Endothelial cell of umbilical vein (primary cell): ENCODE measurements around the gene HCFC1. TPM values are rescaled to one million over a fixed set of nuclear protein-coding genes. Genes with fewer than 3 reads are reported as not detected.

ENCODE experiments used
- BruUV-seq: library from RNA; stranded (reverse); fragments of 400-500 nt; replicated peaks from 2 replicates; lab custom pipeline; 2021; lab: Mats Ljungman, UMichigan
- CTCF ChIA-PET: fragments of 300-600, 350-600 bp; sonication (Branson Sonifier 250); formaldehyde crosslinking; loops from one replicate; lab custom pipeline; 2021; ENCODE audit warnings: antibody characterized with exemption, inconsistent platforms; lab: Charles Lee
- POLR2A ChIA-PET: fragments of 300-600, 350-600 bp; sonication (Branson Sonifier 250); formaldehyde crosslinking; loops from one replicate; lab custom pipeline; 2021; ENCODE audit warnings: antibody characterized with exemption, inconsistent platforms; lab: Charles Lee
- DNase-seq: peaks from one replicate; pipeline ENCODE4 v3.0.0-alpha.2; 2011; ENCODE audit warnings: low read depth, low spot score
- FAIRE-seq: peaks from 2 replicates; lab custom pipeline; 2011; peaks lifted over from hg19 to GRCh38; lab: Jason Lieb, UNC
- H2AFZ ChIP-seq: 2 replicates; pipeline ENCODE4 v1.6.0; 2012; ENCODE audit warnings: low read depth, low read length, control low read depth, inconsistent platforms
- H3K27ac ChIP-seq: 2 replicates; pipeline ENCODE4 v1.5.1; 2011; ENCODE audit warnings: low read depth, mild to moderate bottlenecking, control low read depth, low read length, moderate library complexity; ENCODE audit not compliant: insufficient read depth
- H3K27me3 ChIP-seq, 2 experiments: 2 replicates each; pipeline versions ENCODE4 v1.6.0 to v1.6.1; 2011; ENCODE audit warnings: low read length in 2 of 2, mixed read lengths in 1 of 2; ENCODE audit not compliant: control insufficient read depth in 2 of 2, insufficient read depth in 2 of 2
- H3K36me3 ChIP-seq, 2 experiments: 2 replicates in 1 of 2; 3 replicates in 1 of 2; pipeline ENCODE4 v1.5.1; 2011; ENCODE audit warnings: low read length in 2 of 2, mild to moderate bottlenecking in 1 of 2, moderate library complexity in 1 of 2; ENCODE audit not compliant: control insufficient read depth in 2 of 2, insufficient read depth in 2 of 2; ENCODE audit errors: extremely low read depth in 1 of 2
- H3K4me1 ChIP-seq: 3 replicates; pipeline ENCODE4 v1.5.1; 2011; ENCODE audit warnings: mild to moderate bottlenecking, low read length; ENCODE audit not compliant: control insufficient read depth, insufficient read depth; ENCODE audit errors: extremely low read depth
- H3K4me2 ChIP-seq: 2 replicates; pipeline ENCODE4 v1.6.1; 2011; ENCODE audit warnings: low read length, control low read depth, mixed read lengths; ENCODE audit not compliant: insufficient read depth
- H3K4me3 ChIP-seq, 3 experiments: fragments of 200-600 bp in 1 of 3; sonication (generic), shearing (Covaris generic) in 1 of 3; replicated peaks in 1 of 3; 2 replicates each; pipeline ENCODE4 v1.5.1; 2011 to 2016; ENCODE audit warnings: control low read depth in 3 of 3, low read length in 3 of 3, mild to moderate bottlenecking in 2 of 3, inconsistent platforms in 1 of 3, low read depth in 1 of 3, moderate library complexity in 1 of 3; ENCODE audit not compliant: insufficient read depth in 1 of 3
- H3K79me2 ChIP-seq: 2 replicates; pipeline ENCODE4 v1.6.0; 2012; ENCODE audit warnings: low read length, inconsistent platforms; ENCODE audit not compliant: control insufficient read depth, insufficient read depth
- H3K9ac ChIP-seq: replicated peaks from 2 replicates; pipeline ENCODE3; 2011; ENCODE audit warnings: low read length, control low read depth; ENCODE audit not compliant: insufficient read depth; ENCODE audit errors: extremely low read depth
- H3K9me1 ChIP-seq: replicated peaks from 3 replicates; pipeline ENCODE4 v1.6.0; 2011; ENCODE audit warnings: mild to moderate bottlenecking, low read length; ENCODE audit not compliant: control insufficient read depth, insufficient read depth; ENCODE audit errors: extremely low read depth
- H3K9me3 ChIP-seq: replicated peaks from 2 replicates; pipeline ENCODE4 v1.5.1; 2012; ENCODE audit warnings: low read length, inconsistent platforms; ENCODE audit not compliant: control insufficient read depth, insufficient read depth
- H4K20me1 ChIP-seq: replicated peaks from 2 replicates; pipeline ENCODE3; 2011; ENCODE audit warnings: mild to moderate bottlenecking, low read length; ENCODE audit not compliant: control insufficient read depth, insufficient read depth; ENCODE audit errors: extremely low read depth
- CTCF ChIP-seq, 2 donors: IDR thresholded peaks; 1 replicate in 1 of 2; 2 replicates in 1 of 2; pipeline ENCODE4 v1.5.1; 2011; ENCODE audit warnings: low read length in 2 of 2, mild to moderate bottlenecking in 2 of 2, moderate library complexity in 2 of 2, control low read depth in 1 of 2, inconsistent platforms in 1 of 2, low read depth in 1 of 2; ENCODE audit not compliant: insufficient read depth in 1 of 2; ENCODE audit errors: extremely low read depth in 1 of 2
- GATA2 ChIP-seq: IDR thresholded peaks from 2 replicates; pipeline ENCODE4 v1.7.0; 2011; ENCODE audit warnings: low read depth, mild to moderate bottlenecking, moderate library complexity, mixed read lengths, low read length; ENCODE audit not compliant: insufficient read length, insufficient read depth
- MAX ChIP-seq: IDR thresholded peaks from 2 replicates; pipeline ENCODE4 v1.6.1; 2011; ENCODE audit not compliant: insufficient read depth, insufficient read length
- MYC ChIP-seq: IDR thresholded peaks from one replicate; pipeline ENCODE4 v1.6.1; 2011; ENCODE audit warnings: mild to moderate bottlenecking, low read depth, low read length
- POLR2A ChIP-seq: IDR thresholded peaks from 2 replicates; pipeline ENCODE4 v1.6.1; 2012; ENCODE audit warnings: low read depth, mild to moderate bottlenecking, control low read depth, low read length
- POLR2AphosphoS5 ChIP-seq: IDR thresholded peaks from 2 replicates; pipeline ENCODE4 v1.6.1; 2012; ENCODE audit warnings: low read depth, mild to moderate bottlenecking, control low read depth, low read length, moderate library complexity; ENCODE audit not compliant: insufficient read depth
- dilution Hi-C: fragments of 300-500 bp; cut with MboI; formaldehyde crosslinking; loops from one replicate; pipeline ENCODE4 v1.15.0; 2019; ENCODE audit warnings: low sequenced_read_pairs; ENCODE audit not compliant: extremely low pct_ligation_motif_present
- intact Hi-C: fragments of 100-400 bp; cut with micrococcal nuclease; formaldehyde crosslinking; loops from one replicate; pipeline ENCODE4 v1.10.0; 2022
- polyA plus RNA-seq, 4 experiments: library from polyadenylated mRNA; depleted of rRNA in 3 of 4; stranded (reverse) in 3 of 4; unstranded in 1 of 4; fragments of >200 nt; gene quantifications; 2 replicates each; pipeline versions ENCODE4 v1.2.1 to v1.2.3, GENCODE V29; 2011 to 2012; ENCODE audit warnings: missing spikeins in 1 of 4
- total RNA-seq: library from RNA; stranded (reverse); gene quantifications from 2 replicates; pipeline ENCODE4 v1.2.3, GENCODE V29; 2021

Gene HCFC1
- total and polyA plus RNA-seq, 2 donors (not counting 3 experiments of a cell fraction or from before 2014, with no cell fraction given), result 15.9 to 85.9 TPM

GRCh38 chrX:153999359-154000037 is 27.9 kb upstream of the HCFC1 start:
- H3K4me3 ChIP-seq, result no peak overlapping the region
- intact Hi-C loops (no loop called here), dilution Hi-C loops (no loop called here)
- no peaks in the 10 kb centered on the region for H3K36me3 ChIP-seq
- H3K4me1 ChIP-seq, result no peaks in the 10 kb centered on the region
- BruUV-seq, result no TSS peak
- H3K9me3 ChIP-seq, result no peaks in the 10 kb centered on the region
- no peak for TF ChIP-seq GATA2
- no peak for TF ChIP-seq POLR2AphosphoS5
- TF ChIP-seq POLR2A, result no peak
- TF ChIP-seq MYC, result no peak
- no peak for TF ChIP-seq CTCF (IDR thresholded peaks at IDR 0.05; ENCODE audit: extremely low read depth in 1 of 2, insufficient read depth in 1 of 2, low read depth in 1 of 2, low read length in 2 of 2)
- no peak for TF ChIP-seq MAX
- no peaks in the 10 kb centered on the region for H3K9me1 ChIP-seq
- no peak overlapping the region for H3K27ac ChIP-seq
- DNase-seq (no peak), FAIRE-seq (peak; percentile 54)
- peak overlapping the region; percentile 48 for H2AFZ ChIP-seq
- ChIA-PET CTCF (interaction anchor here (0.6 to 1.7 kb wide), 3 partner anchors 9 to 39 kb away, joined by 3 to 8 read pairs (median 4); no protein-coding TSS in a partner anchor), POLR2A (no interaction called here)
- H3K27me3 ChIP-seq, result no peaks in the 10 kb centered on the region
- H3K79me2 ChIP-seq, result no peaks in the 10 kb centered on the region
- H3K9ac ChIP-seq, result no peak overlapping the region
- H3K4me2 ChIP-seq, result no peak overlapping the region
- no peaks in the 10 kb centered on the region for H4K20me1 ChIP-seq
